OCI-LY3 (cell line): ENCODE measurements around the gene OR2A12.

Source experiments
- CTCF ChIP-seq: fragments of 200-600, 300-600 bp; sonication (generic); IDR thresholded peaks from 2 replicates; pipeline ENCODE4 v1.5.1; 2014; ENCODE audit warnings: antibody characterized with exemption, low read length, low read depth
- EZH2phosphoT487 ChIP-seq: fragments of 200-600 bp; shearing (Covaris generic); IDR thresholded peaks from 2 replicates; pipeline ENCODE4 v1.6.1; 2018; ENCODE audit warnings: antibody characterized with exemption, mixed run types, low read depth

DNA sequence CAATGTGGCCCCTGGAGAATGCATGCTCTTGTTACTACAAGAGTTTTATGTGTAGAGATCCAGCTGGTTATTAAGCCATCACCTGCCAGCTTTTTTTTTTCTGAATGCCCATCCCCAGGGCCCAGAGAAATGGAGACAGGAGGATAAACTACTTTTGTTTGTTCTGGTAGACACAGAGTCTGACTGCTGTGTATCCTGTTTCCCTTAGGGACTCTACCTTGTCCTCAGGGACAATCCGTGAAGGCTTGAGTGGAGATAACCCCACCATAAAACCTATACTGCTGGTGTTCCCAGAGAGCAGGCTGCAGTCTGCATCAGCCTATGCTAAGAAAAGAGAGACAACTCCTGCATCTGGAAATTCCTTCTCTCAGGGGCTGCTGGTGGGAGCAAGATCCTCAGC, 37.4 kb upstream of the OR2A12 start, which contains the start of gene OR2A5:
- TF ChIP-seq CTCF: no peak
- TF ChIP-seq EZH2phosphoT487: no peak
